CD4-positive, alpha-beta T cell treated with Interleukin-17A for 4 hours (primary cell): Measurements from ENCODE around the gene CACNA2D1.
"Not testable (repeated sequence)": the region's sequence is repeated elsewhere in the genome, so short reads cannot be mapped to it uniquely, and the experiment has no call there.

Experiments used
- DNase-seq: peaks from one replicate; pipeline ENCODE4 v3.0.0-alpha.2; 2020; ENCODE audit warnings: mixed read lengths

Gene CACNA2D1

DNA sequence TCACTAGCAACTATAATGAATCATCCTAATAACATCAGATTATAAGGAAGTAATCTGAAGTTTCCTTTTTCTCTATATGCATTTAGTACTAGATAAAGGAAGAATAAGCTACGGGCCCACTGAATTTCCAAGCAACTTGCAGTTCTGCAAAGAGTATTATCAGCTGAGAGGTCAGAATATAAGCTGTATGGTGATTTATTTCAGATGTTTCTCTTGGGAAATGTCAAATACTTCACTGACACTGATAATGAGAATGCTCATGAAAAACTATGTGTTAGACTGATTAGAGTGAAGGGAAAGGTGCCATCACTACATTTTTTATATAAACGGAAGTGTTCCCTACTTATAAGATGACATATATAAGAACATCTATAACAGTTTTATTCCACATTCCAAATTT, 422.5 kb downstream of the CACNA2D1 start:
- no peak for DNase-seq

DNA sequence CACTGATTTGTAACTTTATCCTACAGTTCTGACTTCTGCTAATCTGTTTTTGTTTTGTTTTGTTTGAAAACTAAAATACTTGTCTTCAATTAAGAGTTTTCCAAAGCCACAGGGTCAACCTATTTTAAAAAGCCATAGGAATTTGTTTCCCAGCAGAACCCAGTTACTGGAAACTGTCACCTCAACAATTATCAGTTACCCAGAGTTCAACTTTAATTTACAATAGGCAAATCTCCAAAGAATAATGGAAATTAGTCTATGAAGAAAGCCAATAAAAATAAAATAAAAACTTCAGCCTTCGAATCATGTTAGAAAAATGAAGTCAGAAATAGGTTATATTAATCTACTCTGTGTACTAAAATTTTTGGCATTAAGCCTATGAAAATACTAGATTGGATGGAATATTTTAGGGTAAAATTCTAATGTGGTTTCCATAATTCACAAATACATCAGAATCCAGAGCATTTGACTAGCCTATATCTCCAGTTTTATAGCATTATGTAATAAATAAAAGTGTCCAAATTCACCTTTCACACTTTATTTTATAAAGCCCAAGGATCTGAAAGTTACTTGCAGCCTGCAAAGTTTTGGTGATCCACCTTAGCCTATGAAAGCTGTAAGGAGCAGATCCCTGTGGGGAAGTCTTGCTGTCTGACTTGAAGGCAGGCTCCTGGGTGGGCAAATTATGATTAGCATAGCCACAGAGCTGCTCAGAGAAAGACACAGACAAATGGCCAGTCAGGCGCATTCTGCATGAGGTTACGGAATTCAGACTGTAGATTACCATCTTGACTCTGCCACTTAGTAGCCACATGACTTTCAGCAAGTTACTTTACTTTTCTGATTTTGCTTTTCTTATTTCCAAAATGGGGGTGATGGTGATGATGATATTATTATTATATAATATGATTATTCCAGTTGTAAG, 423.8 kb downstream of the CACNA2D1 start:
- no peak for DNase-seq

DNA sequence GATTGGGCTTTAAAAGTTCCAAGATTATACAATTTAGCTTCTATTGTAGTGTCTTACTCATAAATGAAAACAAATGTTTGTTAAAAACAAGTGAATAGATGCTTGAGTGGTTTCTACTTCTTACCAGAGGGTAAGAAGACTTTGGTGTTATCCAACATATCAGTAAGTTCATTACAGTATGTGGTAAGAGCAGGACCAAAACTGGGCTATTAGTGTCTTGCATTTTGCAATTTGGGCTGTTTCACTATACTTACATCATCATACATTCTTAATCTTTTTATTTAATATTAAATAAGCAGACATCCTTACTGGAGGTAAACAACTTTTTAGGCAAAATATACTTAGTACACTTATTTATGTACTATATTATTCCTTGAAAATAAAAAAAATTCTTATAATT, 425.4 kb downstream of the CACNA2D1 start:
- no peak for DNase-seq

DNA sequence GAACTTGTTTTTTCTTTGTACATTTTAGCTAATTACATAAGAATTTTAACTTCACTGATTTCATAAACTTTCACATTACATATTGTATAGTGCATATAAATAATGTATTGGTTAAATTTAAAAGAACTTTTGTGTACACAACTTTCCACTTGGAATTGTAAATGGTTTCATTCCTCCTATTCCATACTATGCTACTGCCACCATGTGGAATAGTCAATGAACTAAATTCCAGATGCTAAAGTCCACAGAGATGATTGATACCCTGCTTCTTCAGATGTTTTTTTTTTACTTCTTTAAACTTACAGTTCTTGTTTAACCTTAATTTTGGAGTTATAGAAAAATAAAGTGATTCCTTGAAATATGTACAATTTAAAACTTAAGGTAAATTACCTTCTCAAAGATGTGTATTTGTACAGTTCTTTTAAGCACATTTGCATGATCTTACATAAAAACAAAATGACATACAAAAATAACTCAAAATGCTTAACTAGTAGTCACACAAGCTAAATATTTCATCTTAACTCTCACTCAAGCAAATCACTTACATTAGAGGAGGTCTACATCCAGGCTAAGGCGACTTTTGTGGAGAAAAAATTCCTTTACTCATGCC, 426.1 kb downstream of the CACNA2D1 start:
- no peak for DNase-seq

DNA sequence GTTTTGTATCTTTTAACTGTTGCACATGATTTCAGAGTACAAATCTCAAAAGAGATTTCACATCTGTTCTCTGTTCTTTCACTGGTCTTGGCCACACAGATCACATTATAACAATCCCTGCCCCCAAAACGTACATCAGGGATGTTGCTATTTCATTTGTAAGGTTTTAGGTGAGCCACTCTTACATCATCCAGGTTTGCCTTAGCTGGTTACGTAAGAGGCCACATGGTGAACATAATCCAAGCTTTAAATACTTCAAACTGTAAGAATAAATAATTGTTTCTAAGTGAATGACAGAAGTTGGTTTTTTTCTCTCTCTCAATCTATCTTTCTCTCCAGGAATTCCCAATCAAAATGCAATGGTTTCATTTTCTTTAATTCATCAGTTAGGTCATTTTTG, 427.8 kb downstream of the CACNA2D1 start:
- DNase-seq = no peak

DNA sequence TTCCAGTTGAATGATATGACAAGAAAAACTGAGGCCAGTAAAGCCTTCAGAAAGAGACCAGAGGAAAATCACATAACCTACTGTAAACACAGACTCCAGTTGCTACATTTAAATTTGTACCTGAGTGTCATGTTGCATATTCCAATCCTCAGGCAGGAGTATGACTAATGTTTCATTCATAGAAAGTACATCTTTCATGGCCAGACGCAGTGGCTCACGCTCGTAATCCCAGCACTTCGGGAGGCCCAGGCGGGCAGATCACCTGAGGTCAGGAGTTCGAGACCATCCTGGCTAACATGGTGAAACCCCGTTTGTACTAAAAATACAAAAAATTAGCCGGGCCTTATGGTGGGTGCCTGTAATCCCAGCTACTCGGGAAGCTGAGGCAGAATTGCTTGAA, 429.0 kb downstream of the CACNA2D1 start:
- DNase-seq = not testable (repeated sequence)

DNA sequence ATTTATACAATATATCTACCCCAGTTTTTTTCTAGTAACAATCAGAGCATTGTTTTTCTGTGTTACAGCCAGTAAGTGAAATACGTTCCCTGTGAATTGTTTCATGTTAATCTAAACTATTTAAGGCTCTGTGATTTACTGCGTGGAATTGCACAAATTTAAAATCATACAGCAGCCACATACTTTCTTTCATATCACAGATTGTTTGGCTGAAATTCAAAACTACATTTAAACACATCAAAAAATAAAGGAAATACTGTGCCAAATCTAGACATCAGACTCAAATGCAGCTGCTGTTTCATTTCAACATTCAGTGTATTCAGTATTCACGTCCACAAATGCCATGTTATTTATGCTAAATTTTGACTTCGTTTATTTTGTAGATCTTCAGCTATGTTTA, 431.1 kb downstream of the CACNA2D1 start:
- DNase-seq = no peak

DNA sequence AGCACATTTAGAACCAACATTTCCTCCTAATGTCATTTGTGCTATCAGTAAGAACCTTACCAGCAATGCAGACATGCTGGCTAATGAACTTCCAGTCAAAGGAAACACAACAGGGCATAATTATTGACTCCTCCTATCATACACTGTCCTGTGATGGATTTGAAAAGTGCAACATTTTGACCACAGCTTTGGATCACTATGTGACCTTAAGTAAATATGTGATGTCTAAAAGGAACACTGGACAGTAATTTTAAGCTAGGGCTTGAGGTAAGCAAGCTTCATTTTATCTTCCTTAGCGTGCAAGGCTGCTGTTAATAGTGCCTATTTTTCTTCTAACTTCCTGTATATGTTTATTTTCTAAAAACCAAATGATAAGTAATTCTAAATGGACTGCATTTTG, 433.2 kb downstream of the CACNA2D1 start:
- DNase-seq = no peak

DNA sequence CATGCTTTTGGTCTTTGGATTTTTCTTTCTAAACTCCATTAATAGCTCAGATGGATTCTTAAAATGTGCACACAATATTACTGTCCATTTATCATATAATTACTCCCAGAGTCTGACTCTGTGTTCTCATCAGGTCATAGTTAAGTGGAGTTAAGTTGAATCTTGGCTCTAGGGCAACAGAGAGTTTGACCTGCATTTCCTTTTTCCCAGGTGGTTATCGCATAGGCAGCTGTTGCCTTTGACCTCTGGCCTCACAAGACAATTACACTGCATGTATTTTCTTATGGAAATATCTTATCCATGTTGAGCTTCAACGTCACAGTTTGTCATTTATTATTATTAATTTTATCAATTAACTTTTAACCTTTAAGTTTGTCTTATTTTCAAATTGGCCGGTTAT, 436.3 kb downstream of the CACNA2D1 start:
- DNase-seq = no peak

DNA sequence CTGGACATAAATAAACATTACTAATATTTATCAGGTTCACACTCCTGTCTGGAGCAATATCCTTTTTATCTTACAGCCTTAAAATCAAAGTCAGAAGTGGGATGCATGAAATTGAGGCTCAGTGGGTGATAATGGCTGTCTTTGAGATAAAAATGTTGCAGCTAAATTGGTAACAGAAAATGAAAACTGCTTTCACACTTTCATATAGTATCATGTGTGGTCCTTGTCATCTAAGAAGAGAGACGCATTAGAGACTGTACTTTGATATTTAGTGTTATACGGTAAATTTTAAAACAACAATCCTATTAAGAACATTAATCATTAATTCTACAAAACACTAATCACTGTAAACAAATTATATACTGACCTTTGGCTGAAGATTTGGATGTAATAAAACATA, 438.5 kb downstream of the CACNA2D1 start:
- no peak for DNase-seq

DNA sequence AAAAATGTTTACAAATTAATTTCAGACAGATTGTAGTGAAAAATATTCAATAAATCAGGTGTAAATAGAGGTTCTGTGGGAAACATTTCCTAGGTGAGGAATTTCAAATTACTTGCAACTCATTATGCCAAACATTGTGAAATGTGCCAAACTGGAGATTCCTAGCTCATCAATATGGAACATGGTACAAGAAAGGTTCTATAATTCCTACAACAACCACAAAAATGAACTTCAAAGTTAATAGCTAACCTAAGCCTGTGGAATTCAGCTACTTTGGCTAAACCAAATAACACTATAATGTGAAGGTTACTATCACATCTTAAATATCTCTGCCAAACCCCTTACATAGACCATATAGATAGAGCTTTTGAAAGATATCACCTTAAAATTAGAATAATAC, 450.4 kb downstream of the CACNA2D1 start:
- no peak for DNase-seq

DNA sequence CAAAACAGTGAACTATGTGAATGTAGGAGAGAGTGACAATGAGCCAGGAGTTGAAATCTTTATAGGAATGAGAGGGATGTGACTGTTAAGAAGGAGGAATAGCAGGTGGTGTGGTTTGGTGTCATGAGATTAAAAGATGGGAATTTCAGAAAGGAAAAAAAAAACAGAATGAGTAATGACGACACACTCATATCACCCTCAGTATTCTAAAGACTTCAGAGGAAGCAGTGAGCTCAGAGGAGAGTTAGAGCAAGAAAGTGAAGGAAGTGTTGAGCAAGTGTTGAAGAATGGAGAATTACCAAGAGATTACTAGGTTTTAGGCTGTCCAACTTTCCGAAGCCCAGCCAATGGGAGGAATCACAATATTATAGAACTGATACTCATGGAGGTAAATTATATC, 453.2 kb downstream of the CACNA2D1 start:
- DNase-seq = no peak

DNA sequence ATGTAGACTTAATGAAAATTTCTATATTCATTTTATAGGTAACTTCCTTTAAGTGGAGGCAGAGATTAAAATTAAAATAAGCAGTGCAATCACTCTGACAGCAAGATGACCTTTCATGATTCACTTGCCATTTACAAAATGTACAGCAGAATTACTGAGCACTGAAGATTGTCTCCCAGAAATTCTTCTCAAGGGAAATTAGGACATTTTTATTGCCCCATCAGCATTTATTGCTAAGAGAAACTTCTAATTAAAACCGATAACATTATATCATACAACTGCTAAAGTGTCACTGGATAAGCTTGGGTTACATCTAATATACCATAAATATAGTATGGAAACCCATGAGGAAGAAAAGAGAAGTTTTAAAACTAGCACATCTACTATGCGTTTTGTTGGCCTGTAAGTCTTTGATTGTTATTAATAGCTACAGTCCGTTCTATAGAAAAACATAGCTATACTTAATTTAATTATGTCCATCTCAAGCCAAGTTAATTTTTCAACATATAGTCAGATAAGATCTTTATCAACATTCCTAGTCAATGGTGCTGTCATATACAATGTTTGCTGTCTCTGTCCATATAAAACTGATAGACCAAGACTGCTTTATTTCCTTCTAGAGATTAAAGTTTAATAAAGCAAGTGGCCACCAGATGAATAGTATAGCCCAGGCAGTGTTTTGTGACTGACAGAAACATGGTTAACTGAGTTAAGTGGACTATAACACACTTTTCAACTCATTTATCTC, 456.7 kb downstream of the CACNA2D1 start:
- no peak for DNase-seq

DNA sequence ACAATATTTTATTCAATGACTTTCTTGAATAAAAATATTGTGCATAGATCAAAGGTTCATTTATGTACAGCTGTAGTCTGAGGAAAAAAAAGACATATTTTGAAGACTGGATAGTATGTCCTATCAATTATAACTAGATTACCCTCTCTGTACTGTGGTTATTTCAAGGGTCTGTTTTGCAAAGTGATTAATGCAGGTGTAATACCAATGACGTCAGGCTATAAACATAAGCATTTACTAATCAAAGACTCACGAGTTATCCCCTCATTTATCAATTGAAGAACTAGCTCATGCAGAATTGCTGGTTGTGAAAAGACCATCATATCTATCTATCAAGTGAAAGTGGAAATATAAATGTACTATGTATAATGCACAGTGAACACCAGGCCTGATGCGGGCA, 460.2 kb downstream of the CACNA2D1 start:
- no peak for DNase-seq

DNA sequence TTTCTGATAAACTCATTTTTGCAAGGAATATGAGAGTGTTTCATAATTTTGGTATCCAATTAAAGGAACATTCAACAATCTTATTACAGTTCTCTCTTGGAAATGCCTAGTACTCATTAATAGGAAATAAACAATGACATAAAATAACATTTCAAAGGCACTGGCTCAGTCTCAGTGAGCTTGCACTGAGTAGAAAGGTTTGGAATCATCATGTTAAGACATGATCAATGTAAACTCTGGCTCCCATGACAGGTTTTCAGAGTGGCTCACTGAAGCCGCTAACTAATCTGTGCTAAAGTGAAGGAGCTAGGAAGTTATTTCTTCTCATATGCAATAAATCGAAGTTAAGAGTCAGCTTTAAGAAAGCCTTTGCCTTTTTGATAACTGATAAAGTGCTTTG, 470.5 kb downstream of the CACNA2D1 start:
- DNase-seq = no peak

DNA sequence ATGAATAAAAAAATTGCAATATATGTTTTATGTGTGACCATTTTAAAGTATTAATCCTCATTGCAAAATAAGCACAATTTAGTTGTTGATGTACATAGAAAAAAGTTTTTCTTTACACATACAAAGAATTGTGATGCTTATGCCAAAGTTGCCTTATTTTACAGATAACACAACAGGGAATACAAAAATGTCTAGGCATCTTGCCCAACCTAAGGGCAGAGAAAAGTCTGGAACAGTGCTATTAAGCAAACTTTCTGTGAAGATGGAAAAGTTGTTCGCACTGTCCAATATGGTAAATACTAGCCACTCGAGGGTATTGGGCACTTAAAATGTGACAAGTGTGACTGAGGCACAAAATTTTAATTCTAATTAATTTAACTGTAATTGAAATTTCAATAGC, 483.6 kb downstream of the CACNA2D1 start:
- DNase-seq = no peak

DNA sequence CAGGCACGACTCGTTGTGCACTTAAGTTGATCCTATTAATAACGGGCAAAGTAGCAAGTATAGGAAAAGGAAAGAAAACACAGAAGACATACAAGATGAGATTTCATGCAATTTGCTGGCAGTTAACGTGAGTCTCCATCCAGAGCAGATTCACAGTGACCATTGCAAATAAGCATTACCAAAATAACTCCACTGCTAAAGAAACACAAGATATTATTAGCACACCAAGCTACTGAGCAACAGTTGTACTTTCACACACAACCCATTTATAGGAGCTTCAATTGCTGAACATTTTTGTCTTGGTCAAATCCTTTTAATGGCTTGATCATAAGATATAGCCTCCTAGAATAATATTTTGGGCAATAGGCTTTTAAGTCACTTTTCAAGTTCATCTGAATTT, 486.1 kb downstream of the CACNA2D1 start:
- no peak for DNase-seq

DNA sequence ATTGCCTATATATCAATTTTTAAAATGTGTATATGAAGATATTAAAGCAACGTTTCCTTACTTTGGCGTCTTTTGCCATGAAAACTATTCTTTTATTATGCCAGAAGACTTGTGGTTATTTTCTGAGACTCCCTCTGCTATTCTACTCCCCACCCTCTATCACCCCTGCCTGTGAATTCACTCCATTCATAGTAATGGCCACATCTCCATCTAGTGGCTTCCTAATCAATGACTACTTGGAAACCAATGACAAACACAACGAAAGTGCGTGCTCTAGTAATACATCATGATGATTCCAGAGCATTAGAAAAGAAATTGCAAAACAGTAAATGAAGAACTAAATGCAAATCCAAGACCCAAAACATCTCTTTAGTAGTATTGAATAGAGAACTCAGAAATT, 487.1 kb downstream of the CACNA2D1 start:
- DNase-seq = no peak

DNA sequence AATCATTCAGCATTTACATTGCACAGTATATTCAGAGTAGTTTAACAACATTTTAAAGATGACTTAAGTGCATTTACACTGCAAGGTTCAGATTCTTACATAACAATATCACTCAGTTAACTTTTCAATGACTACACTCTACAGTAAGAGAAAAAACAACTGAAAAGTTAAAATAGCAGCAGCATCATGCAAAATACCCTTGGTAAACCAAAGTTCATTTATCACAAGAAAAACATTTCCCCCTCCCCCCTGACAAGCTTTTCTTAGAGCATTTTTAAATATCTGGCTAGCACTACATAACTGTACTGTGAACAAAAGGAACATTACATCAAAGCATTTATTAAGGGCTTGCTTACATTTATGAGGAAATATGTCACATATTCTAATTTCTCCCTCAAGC, 494.3 kb downstream of the CACNA2D1 start:
- no peak for DNase-seq

DNA sequence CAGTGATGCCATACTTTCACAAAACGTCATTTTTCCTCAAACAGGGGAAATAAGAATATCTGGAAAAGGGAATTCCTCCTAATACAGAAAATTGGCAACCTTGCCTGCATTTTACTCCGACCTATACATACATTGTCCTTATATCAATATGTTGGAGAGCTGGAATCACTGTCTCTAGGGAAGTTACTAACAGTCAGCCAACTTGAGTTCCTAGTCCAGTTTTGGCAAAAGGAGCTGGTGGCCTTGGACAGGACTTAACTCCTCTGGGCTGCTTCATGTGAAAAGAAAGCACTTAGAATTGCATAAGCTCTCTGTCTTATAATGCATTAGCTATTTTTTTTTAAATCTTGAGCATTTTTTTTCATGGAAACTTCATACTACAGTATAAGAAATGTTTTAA, 499.5 kb downstream of the CACNA2D1 start:
- DNase-seq = no peak

DNA sequence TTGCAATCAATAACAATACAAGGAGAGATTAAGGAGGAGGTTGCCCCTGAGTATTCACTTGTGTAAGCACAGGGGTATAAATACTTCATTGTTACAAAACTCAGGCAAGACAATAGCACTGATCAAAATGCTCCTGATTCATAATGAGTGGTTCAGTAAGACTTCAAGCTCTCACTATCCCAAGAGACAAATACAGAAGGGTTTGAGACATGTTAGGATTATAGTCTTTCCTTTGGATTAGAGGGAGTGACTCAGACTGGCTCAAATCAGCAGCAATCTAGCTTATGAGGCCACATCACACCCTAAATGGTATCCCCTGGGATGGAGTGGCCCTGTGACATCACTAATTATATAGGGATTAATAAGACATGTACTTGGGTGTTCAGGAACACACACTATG, 506.5 kb downstream of the CACNA2D1 start:
- no peak for DNase-seq

DNA sequence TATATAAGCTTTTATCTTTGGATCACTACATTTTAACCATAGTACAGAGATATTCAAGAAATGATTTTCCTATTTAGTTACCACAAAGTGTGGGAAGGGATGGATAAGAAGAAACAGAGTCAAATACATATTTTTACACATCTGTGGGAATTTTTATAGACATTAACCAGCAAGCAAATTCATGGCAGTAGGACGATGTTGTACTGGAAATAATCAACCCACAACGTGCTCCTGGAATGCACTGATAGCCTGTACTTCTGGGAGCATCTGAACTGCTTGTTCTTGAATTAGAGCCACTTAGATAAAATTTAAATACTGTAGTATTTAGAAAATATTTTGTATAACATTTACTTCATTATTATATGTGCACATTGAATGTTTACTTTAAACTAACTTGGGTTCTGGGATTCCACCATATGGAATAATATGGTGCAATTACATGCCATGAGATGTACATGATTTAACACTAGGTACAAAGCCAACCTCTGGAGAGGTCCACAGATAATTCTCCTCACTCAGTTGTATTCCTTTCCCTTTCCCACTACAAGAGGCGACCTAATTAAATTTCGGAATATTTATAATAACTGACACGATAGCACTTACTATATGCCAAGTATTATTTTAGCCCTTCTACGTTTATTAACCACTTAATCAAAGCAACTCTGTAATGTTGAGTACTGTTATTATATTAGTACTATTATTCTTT, 508.8 kb downstream of the CACNA2D1 start:
- no peak for DNase-seq

DNA sequence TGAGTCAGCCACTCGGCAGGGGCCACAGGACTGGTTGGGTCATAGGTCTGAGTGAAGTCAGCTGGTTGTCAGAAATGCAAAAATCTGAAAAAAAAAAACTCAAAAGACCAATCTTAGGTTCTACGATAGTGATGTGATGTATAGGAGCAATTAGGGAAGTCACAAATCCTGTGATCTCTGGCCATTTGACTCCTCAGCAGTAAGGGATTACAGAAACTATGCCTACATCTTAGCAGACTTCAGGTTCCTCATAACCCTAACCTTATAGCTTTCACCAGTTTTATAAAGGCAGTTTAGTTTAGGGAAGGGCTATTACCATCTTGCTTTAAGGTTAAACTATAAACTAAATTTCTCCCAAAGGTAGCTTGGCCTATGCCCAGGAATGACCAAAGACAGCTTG, 510.6 kb downstream of the CACNA2D1 start:
- no peak for DNase-seq
